ENCODE data around the gene CCL1. TPM values are rescaled to one million over a fixed set of nuclear protein-coding genes. Genes with fewer than 3 reads are reported as not detected.

CCL1 gene
- total and polyA plus RNA-seq, 2 of the 4 experiments (the other 2 are of a cell fraction) = not detected

- Histone ChIP-seq H3K18ac (ENCODE audit: low read depth, low read length) (no peak overlapping the region), H3K79me1 (ENCODE audit: low read depth in 1 of 2, low read length in 2 of 2) (no peaks in the 10 kb centered on the region), H3K36me3 (ENCODE audit: control insufficient read depth, insufficient read depth, low read length) (no peaks in the 10 kb centered on the region), H2BK15ac (ENCODE audit: low read depth, low read length) (no peak overlapping the region), H3K27ac (ENCODE audit: insufficient read depth, low read length) (no peak overlapping the region), H3K23ac (ENCODE audit: low read depth, low read length) (no peak overlapping the region), H3K9me1 (ENCODE audit: insufficient read depth, low read length) (no peaks in the 10 kb centered on the region), H3K4me3 (ENCODE audit: insufficient read depth, low read depth, low read length) (no peak overlapping the region), H2BK5ac (ENCODE audit: low read depth, low read length, poor library complexity, severe bottlenecking) (no peak overlapping the region), H4K8ac (ENCODE audit: low read depth in 2 of 2, low read length in 2 of 2) (no peak overlapping the region), H3K4me1 (ENCODE audit: control insufficient read depth, insufficient read depth, low read length) (no peaks in the 10 kb centered on the region), H3K4me2 (ENCODE audit: low read depth, low read length) (no peak overlapping the region), H4K91ac (ENCODE audit: insufficient read depth, low read depth, low read length) (no peak overlapping the region), H2AK9ac (replicated peaks; ENCODE audit: low read depth, low read length, poor library complexity) (no peak overlapping the region), H2BK120ac (ENCODE audit: low read depth, low read length) (no peak overlapping the region), H3K56ac (ENCODE audit: extremely low read depth, insufficient read depth, low read length) (no peak overlapping the region), H3K9me3 (ENCODE audit: control insufficient read depth, insufficient read depth, low read length) (no peaks in the 10 kb centered on the region), H2AK5ac (ENCODE audit: low read depth, low read length) (no peak overlapping the region), H2AFZ (replicated peaks; ENCODE audit: low read length, poor library complexity) (no peak overlapping the region), H3K4ac (ENCODE audit: low read depth, low read length) (no peak overlapping the region), H3K27me3 (ENCODE audit: control insufficient read depth, insufficient read depth, low read length) (peaks cover 23% of the 10 kb centered on the region), H2BK20ac (ENCODE audit: low read depth, low read length) (no peak overlapping the region), H4K5ac (ENCODE audit: low read depth, low read length) (no peak overlapping the region), H4K20me1 (ENCODE audit: insufficient read depth, low read length) (no peaks in the 10 kb centered on the region), H3K14ac (replicated peaks; ENCODE audit: low read depth, low read length) (no peak overlapping the region), H3K9ac (ENCODE audit: low read depth, low read length) (no peak overlapping the region)
- BruUV-seq (replicated peaks) = no TSS peak
- no peak for TF ChIP-seq BHLHE40 (IDR thresholded peaks at IDR 0.05; ENCODE audit: low read depth, low read length)
- TF ChIP-seq CHD1 (IDR thresholded peaks at IDR 0.05; ENCODE audit: low read depth, low read length) = no peak
- TF ChIP-seq POLR2A (IDR thresholded peaks at IDR 0.05; ENCODE audit: low read depth, low read length) = no peak
- no peak for TF ChIP-seq RFX5 (IDR thresholded peaks at IDR 0.05; ENCODE audit: low read depth, low read length)
- no peak for TF ChIP-seq RCOR1 (IDR thresholded peaks at IDR 0.05; ENCODE audit: insufficient replicate concordance, low read length)
- no peak for TF ChIP-seq NFE2L2 (IDR thresholded peaks at IDR 0.05; ENCODE audit: low read depth, low read length)
- no peak for TF ChIP-seq FOS (IDR thresholded peaks at IDR 0.05; ENCODE audit: low read depth, low read length)
- no peak for TF ChIP-seq CTCF (conservative IDR thresholded peaks at IDR 0.05; ENCODE audit: low read depth, low read length)
- TF ChIP-seq ELK1 (IDR thresholded peaks at IDR 0.05; ENCODE audit: borderline replicate concordance, low read depth, low read length) = no peak
- TF ChIP-seq SMC3 (IDR thresholded peaks at IDR 0.05; ENCODE audit: low read depth, low read length) = no peak
- TF ChIP-seq CEBPB (IDR thresholded peaks at IDR 0.05; ENCODE audit: low read depth, low read length) = no peak
- no peak for TF ChIP-seq MXI1 (IDR thresholded peaks at IDR 0.05; ENCODE audit: borderline replicate concordance, low read depth, low read length)
- TF ChIP-seq MAZ (IDR thresholded peaks at IDR 0.05; ENCODE audit: borderline replicate concordance, low read depth, low read length) = no peak
- no peak for TF ChIP-seq USF2 (IDR thresholded peaks at IDR 0.05; ENCODE audit: low read depth, low read length)
- TF ChIP-seq MAFK (IDR thresholded peaks at IDR 0.05; ENCODE audit: low read depth, low read length) = no peak
- no peak for TF ChIP-seq RAD21 (IDR thresholded peaks at IDR 0.05; ENCODE audit: low read length)
- WGBS, 2 experiments (ENCODE audit: extremely low coverage in 2 of 2, insufficient read length in 1 of 2) = no CpG with 5 or more reads among the region's 4 CpGs
- POLR2A ChIA-PET (ENCODE audit: unreplicated experiment) = no interaction called here
- DNase-seq (no peak), ATAC-seq (ENCODE audit: low read depth) (no peak)
- intact Hi-C loops (cut with micrococcal nuclease) (no loop called here), in situ Hi-C loops (cut with MboI; ENCODE audit: low sequenced_read_pairs) (loop anchor here (10.0 kb wide), 1 partner anchor 592 kb away; no protein-coding TSS in a partner anchor), dilution Hi-C loops (cut with HindIII; ENCODE audit: low sequenced_read_pairs, unreplicated experiment) (no loop called here)
- CTCF ChIA-PET = interaction anchor here (0.7 kb wide), 1 partner anchor 236 kb away, joined by 3 read pairs; no protein-coding TSS in a partner anchor
These were observed 3.6 kb upstream of the CCL1 start for GRCh38 chr17:34366529-34367107.

Data from IMR-90 (cell line).